Mesendoderm (in vitro differentiated cells): Measurements from ENCODE around the gene GOLPH3L.
"Not testable (repeated sequence)": the region's sequence is repeated elsewhere in the genome, so short reads cannot be mapped to it uniquely, and the experiment has no call there.

Experiments
- DNase-seq: peaks from one replicate; pipeline ENCODE4 v3.0.0; 2013
- H2AK5ac ChIP-seq: 2 replicates; pipeline ENCODE4 v1.6.1; 2013; ENCODE audit warnings: low read length, inconsistent platforms
- H2BK120ac ChIP-seq: 2 replicates; pipeline ENCODE4 v1.6.1; 2013; ENCODE audit warnings: low read depth, mild to moderate bottlenecking, low read length, moderate library complexity, mixed read lengths
- H2BK15ac ChIP-seq: replicated peaks from 2 replicates; pipeline ENCODE4 v1.6.1; 2013; ENCODE audit warnings: low read depth, mild to moderate bottlenecking, moderate library complexity
- H2BK5ac ChIP-seq: 2 replicates; pipeline ENCODE4 v1.6.1; 2013; ENCODE audit warnings: low read length, inconsistent platforms
- H3K18ac ChIP-seq: 2 replicates; pipeline ENCODE4 v1.6.1; 2013; ENCODE audit warnings: mild to moderate bottlenecking, low read length, mixed read lengths
- H3K23ac ChIP-seq: one replicate; pipeline ENCODE4 v1.6.1; 2013; ENCODE audit warnings: low read length
- H3K27ac ChIP-seq: 2 replicates; pipeline ENCODE4 v1.5.1; 2013; ENCODE audit warnings: low read depth, mild to moderate bottlenecking, inconsistent platforms, low read length, moderate library complexity
- H3K27me3 ChIP-seq: 2 replicates; pipeline ENCODE4 v1.6.1; 2013; ENCODE audit warnings: low read length, control low read depth, mild to moderate bottlenecking, inconsistent platforms; ENCODE audit not compliant: insufficient read depth, poor library complexity
- H3K36me3 ChIP-seq: 2 replicates; pipeline ENCODE4 v1.6.1; 2013; ENCODE audit warnings: low read length, inconsistent platforms; ENCODE audit not compliant: control insufficient read depth, insufficient read depth
- H3K4ac ChIP-seq: one replicate; pipeline ENCODE4 v1.6.1; 2013; ENCODE audit warnings: low read depth, mild to moderate bottlenecking, low read length, moderate library complexity
- H3K4me1 ChIP-seq: 2 replicates; pipeline ENCODE4 v1.6.1; 2013; ENCODE audit warnings: low read depth, low read length, inconsistent platforms; ENCODE audit not compliant: control insufficient read depth
- H3K4me2 ChIP-seq: 2 replicates; pipeline ENCODE4 v1.6.1; 2013; ENCODE audit warnings: low read length
- H3K4me3 ChIP-seq: 2 replicates; pipeline ENCODE4 v1.5.1; 2013; ENCODE audit warnings: mild to moderate bottlenecking, low read length
- H3K56ac ChIP-seq: one replicate; pipeline ENCODE4 v1.6.1; 2013; ENCODE audit warnings: low read length
- H3K79me1 ChIP-seq: 2 replicates; pipeline ENCODE4 v1.6.1; 2013; ENCODE audit warnings: low read length, inconsistent platforms
- H3K79me2 ChIP-seq: 2 replicates; pipeline ENCODE4 v1.6.1; 2013; ENCODE audit warnings: mild to moderate bottlenecking, low read length; ENCODE audit not compliant: control insufficient read depth, insufficient read depth
- H3K9ac ChIP-seq: 2 replicates; pipeline ENCODE4 v1.6.1; 2013; ENCODE audit warnings: low read length, inconsistent platforms
- H4K5ac ChIP-seq: one replicate; pipeline ENCODE4 v1.6.1; 2013; ENCODE audit warnings: low read length
- H4K8ac ChIP-seq: one replicate; pipeline ENCODE4 v1.6.1; 2013; ENCODE audit warnings: low read depth, mild to moderate bottlenecking, control low read depth, low read length, moderate library complexity
- WGBS: extraction: QIAGEN DNeasy Blood & Tissue Kit; methylation state at CpG from one replicate; pipeline ENCODE4 v1.1.7; 2013; ENCODE audit warnings: low lambda C conversion rate, missing lambda C conversion rate; ENCODE audit not compliant: insufficient coverage; ENCODE audit errors: extremely low coverage; 5-methylcytosine and 5-hydroxymethylcytosine counted together

The GOLPH3L gene

GRCh38 chr1:150627826-150628410 lies 69.0 kb downstream of the GOLPH3L start:
- no peak overlapping the region for H2BK5ac ChIP-seq
- H3K27ac ChIP-seq = peak overlapping the region; percentile 33
- H3K23ac ChIP-seq = no peak overlapping the region
- H3K56ac ChIP-seq = peak overlapping the region; percentile 88
- H4K5ac ChIP-seq = no peak overlapping the region
- H3K4me2 ChIP-seq = peak overlapping the region; percentile 53
- H3K36me3 ChIP-seq = peaks cover 9% of the 10 kb centered on the region
- H3K79me1 ChIP-seq = peaks cover 11% of the 10 kb centered on the region
- no peaks in the 10 kb centered on the region for H3K27me3 ChIP-seq
- H3K18ac ChIP-seq = no peak overlapping the region
- no peak overlapping the region for H4K8ac ChIP-seq
- no peak overlapping the region for H2BK120ac ChIP-seq
- WGBS = no CpG with 5 or more reads among the region's 5 CpGs
- H3K4me3 ChIP-seq = no peak overlapping the region
- peak overlapping the region; percentile 90 for H3K9ac ChIP-seq
- no peak for DNase-seq
- no peak overlapping the region for H3K4ac ChIP-seq
- H3K79me2 ChIP-seq = peaks cover 29% of the 10 kb centered on the region
- peaks cover 1% of the 10 kb centered on the region for H3K4me1 ChIP-seq
- H2AK5ac ChIP-seq = no peak overlapping the region
- no peak overlapping the region for H2BK15ac ChIP-seq

- H3K36me3 ChIP-seq = peaks cover 9% of the 10 kb centered on the region
- H2BK120ac ChIP-seq = no peak overlapping the region
- H3K4me1 ChIP-seq = peaks cover 1% of the 10 kb centered on the region
- no peak overlapping the region for H2BK15ac ChIP-seq
- no peak overlapping the region for H3K18ac ChIP-seq
- no peak for DNase-seq
- no peak overlapping the region for H3K4ac ChIP-seq
- H3K79me1 ChIP-seq = peaks cover 11% of the 10 kb centered on the region
- H3K23ac ChIP-seq = no peak overlapping the region
- WGBS = no CpG with 5 or more reads among the region's 2 CpGs
- H3K27ac ChIP-seq = no peak overlapping the region
- no peak overlapping the region for H2AK5ac ChIP-seq
- no peak overlapping the region for H3K4me3 ChIP-seq
- H3K27me3 ChIP-seq = no peaks in the 10 kb centered on the region
- peaks cover 29% of the 10 kb centered on the region for H3K79me2 ChIP-seq
- no peak overlapping the region for H3K4me2 ChIP-seq
- no peak overlapping the region for H4K5ac ChIP-seq
- peak overlapping the region; percentile 31 for H3K9ac ChIP-seq
- H4K8ac ChIP-seq = no peak overlapping the region
- peak overlapping the region; percentile 40 for H3K56ac ChIP-seq
- H2BK5ac ChIP-seq = no peak overlapping the region
Measured at GRCh38 chr1:150626150-150626549, 70.8 kb downstream of the GOLPH3L start.

- not testable (repeated sequence) for H3K4me2 ChIP-seq, H3K27ac ChIP-seq, H3K4me3 ChIP-seq, H3K18ac ChIP-seq, H3K4me1 ChIP-seq, H2BK5ac ChIP-seq, H2BK120ac ChIP-seq, H3K27me3 ChIP-seq, H3K56ac ChIP-seq, H3K9ac ChIP-seq, H2AK5ac ChIP-seq, H4K5ac ChIP-seq, H2BK15ac ChIP-seq, H3K23ac ChIP-seq, H3K4ac ChIP-seq, DNase-seq, H4K8ac ChIP-seq
- H3K79me1 ChIP-seq = peaks cover 11% of the 10 kb centered on the region
- peaks cover 12% of the 10 kb centered on the region for H3K36me3 ChIP-seq
- no CpG with 5 or more reads among the region's 1 CpG for WGBS
- peaks cover 26% of the 10 kb centered on the region for H3K79me2 ChIP-seq
Measured at GRCh38 chr1:150624546-150624945, 72.4 kb downstream of the GOLPH3L start.

- Histone ChIP-seq H3K36me3 (peaks cover 15% of the 10 kb centered on the region), H3K79me1 (peaks cover 11% of the 10 kb centered on the region), H3K79me2 (peaks cover 26% of the 10 kb centered on the region)
- not testable (repeated sequence) for H3K4me1 ChIP-seq, H3K56ac ChIP-seq, H3K4me3 ChIP-seq, H2AK5ac ChIP-seq, H2BK5ac ChIP-seq, H3K27me3 ChIP-seq, H3K23ac ChIP-seq, H2BK15ac ChIP-seq, H3K27ac ChIP-seq, H3K18ac ChIP-seq, H3K4me2 ChIP-seq, H3K4ac ChIP-seq, H4K8ac ChIP-seq, H2BK120ac ChIP-seq, H4K5ac ChIP-seq, H3K9ac ChIP-seq
- DNase-seq = peak; percentile 54
- WGBS = no CpG with 5 or more reads among the region's 1 CpG
Measured at GRCh38 chr1:150624134-150624533, 72.8 kb downstream of the GOLPH3L start.

GRCh38 chr1:150622303-150622975 lies 74.5 kb downstream of the GOLPH3L start:
- peaks cover 10% of the 10 kb centered on the region for H3K79me1 ChIP-seq
- WGBS = no CpG with 5 or more reads among the region's 8 CpGs
- H3K27ac ChIP-seq = peak overlapping the region; percentile 4
- no peak overlapping the region for H2BK120ac ChIP-seq
- no peak overlapping the region for H4K8ac ChIP-seq
- no peak overlapping the region for H2AK5ac ChIP-seq
- H3K56ac ChIP-seq = peak overlapping the region; percentile 44
- no peak overlapping the region for H3K23ac ChIP-seq
- H2BK5ac ChIP-seq = no peak overlapping the region
- no peaks in the 10 kb centered on the region for H3K27me3 ChIP-seq
- no peak overlapping the region for H3K4me2 ChIP-seq
- H3K4me1 ChIP-seq = no peaks in the 10 kb centered on the region
- H3K4me3 ChIP-seq = no peak overlapping the region
- peaks cover 12% of the 10 kb centered on the region for H3K79me2 ChIP-seq
- no peak overlapping the region for H3K18ac ChIP-seq
- no peak overlapping the region for H4K5ac ChIP-seq
- peaks cover 15% of the 10 kb centered on the region for H3K36me3 ChIP-seq
- no peak overlapping the region for H3K9ac ChIP-seq
- H2BK15ac ChIP-seq = no peak overlapping the region
- peak overlapping the region; percentile 82 for H3K4ac ChIP-seq
- peak; percentile 72 for DNase-seq
